ENCODE measurements around the gene RPL21. TPM values are rescaled to one million over a fixed set of nuclear protein-coding genes. Genes with fewer than 3 reads are reported as not detected.
"Not testable (repeated sequence)": the region's sequence is repeated elsewhere in the genome, so short reads cannot be mapped to it uniquely, and the experiment has no call there.

RPL21 gene
- 406 and 862 TPM in 2 replicates for total RNA-seq

DNA sequence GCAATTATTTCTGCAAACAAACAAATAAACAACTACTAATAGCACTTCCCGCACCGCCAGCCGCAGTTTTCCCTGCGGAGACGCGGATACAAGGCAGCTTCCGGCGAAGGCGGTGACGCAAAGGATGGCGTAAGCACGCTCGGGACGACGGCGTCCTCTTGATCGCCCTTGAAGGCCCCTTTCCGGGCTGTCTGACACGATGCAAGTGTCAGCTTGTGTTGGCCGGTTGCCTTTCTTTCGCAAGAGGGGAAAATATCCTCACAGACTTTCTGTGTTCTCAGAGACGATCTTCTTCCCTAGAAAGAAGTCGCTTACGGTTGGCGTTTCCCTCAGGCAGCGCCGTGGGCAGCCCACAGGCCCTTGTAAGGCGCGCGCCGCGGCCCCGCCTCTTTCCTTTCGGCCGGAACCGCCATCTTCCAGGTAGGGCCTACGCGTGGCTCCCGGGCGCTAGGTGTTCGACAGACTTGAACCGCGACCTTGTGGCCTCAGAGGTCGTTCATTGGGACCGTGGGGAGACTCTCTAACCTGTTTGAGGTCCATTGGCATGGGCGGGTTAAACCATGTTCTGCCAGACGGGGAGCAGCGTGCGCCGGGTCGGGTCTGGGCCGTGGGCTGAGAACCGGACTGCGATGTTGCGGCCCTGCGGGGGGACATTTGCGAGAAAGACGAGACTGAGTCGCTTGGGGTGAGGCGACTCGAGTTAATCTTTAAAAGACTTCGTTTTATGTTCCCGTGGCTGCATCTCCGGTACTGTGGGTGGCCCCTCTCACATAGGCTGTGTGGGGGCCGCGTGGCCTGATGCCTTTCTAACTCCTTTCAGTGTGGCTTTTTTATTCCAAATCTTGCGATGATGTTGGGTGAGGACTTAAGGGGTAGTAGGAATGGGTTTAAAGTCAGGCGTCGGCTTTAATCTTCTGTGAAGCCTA, at the start of gene RPL21:
Gene RPL21, plus strand, starts transcription at position 393 of the 926 bp plus-strand sequence. CDS start 2,219 bp downstream, outside the sequence.
- peak; percentile 91 for DNase-seq (ENCODE audit: extremely low read depth, low read depth, low spot score)

DNA sequence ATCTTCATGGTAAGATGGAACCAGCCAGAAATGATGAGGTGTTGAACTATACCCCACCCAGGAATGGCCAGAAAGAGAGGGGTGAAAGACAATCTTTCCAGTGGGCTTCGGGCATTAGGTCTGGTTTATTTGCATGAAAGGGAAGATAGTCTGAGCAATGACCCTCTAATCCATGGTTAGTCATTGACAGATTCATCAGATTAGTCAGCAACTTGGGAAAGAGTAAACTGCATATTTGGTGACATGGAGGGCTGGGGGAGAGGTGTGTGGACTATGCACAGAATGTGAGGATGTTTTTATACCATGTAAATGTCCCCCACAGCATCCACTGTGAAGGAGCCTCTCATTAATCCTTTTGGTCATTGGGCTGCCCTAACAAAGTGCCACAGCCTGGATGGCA, 49.7 kb upstream of the RPL21 start:
- no peak for DNase-seq (ENCODE audit: extremely low read depth, low read depth, low spot score)

DNA sequence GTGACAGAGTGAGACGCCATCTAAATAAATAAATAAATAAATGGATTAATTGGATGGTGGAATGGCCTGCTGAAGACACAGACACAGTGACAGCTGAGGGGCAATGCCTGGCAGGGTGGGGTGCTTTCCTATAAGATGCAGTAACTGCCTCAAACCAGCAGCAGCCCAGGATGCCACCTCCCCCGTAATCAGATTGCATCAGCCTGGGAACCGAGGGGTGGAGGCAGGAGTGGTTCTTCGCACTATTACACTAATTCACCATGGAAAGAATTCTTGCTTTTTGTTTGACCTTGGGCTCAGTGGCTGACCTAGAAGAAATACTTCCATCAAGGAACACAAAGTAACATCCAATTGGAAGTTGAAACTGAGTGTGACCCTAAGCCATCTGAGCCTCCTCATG, 48.2 kb upstream of the RPL21 start:
- no peak for DNase-seq (ENCODE audit: extremely low read depth, low read depth, low spot score)

DNA sequence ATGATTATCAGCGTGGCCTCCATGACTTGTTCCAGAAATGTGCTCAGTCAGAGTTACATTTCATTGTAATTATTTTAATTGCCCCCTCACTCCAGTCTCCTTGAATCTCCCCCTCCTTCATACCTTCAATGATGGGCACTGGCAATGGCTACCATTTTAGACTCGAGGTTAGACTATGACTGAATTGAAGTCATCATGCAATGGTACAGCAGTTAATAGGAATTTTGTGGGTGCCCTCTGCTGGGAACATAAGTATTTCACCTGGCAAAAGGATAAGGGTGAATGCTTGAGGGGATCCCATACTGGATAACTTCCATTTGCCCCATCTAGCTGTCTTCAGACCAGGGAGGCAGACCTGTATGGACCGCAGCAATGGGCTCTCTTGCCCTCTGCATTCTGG, 47.5 kb upstream of the RPL21 start:
- no peak for DNase-seq (ENCODE audit: extremely low read depth, low read depth, low spot score)

DNA sequence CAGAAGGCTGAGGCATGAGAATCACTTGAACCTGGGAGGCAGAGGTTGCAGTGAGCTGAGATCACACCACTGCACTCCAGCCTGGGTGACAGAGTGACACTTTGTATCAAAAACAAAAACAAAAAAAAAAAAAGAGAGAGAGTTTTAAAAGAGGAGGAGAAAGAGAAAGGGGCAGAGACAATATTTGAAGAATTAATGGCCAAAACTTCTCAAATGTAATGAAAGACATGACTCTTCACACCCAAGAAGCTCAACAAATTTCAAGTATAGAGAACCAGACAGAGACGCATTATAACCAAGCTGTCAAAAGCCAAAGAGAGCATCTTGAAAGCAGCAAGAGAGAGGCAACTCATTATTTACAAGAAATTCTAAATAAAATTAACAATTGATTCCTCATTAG, 42.8 kb upstream of the RPL21 start:
- DNase-seq (ENCODE audit: extremely low read depth, low read depth, low spot score): no peak

DNA sequence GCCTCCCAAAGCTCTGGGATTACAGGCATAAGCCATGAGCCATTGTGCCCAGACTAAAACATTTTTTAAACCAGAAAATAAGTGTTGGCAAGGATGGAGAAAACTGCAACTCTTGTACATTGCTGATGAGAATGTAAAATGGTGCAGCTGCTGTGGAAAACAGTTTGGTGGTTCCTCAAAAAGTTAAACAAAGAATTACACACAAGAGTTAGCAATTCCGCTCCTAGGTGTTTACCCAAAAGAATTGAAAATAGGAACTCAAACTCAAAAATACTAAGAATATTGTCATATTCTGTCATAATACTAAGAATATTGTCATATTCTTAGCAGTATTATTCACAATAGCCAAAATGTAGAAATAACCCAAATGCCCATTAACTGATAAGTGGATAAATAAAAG, 40.1 kb upstream of the RPL21 start:
- no peak for DNase-seq (ENCODE audit: extremely low read depth, low read depth, low spot score)

DNA sequence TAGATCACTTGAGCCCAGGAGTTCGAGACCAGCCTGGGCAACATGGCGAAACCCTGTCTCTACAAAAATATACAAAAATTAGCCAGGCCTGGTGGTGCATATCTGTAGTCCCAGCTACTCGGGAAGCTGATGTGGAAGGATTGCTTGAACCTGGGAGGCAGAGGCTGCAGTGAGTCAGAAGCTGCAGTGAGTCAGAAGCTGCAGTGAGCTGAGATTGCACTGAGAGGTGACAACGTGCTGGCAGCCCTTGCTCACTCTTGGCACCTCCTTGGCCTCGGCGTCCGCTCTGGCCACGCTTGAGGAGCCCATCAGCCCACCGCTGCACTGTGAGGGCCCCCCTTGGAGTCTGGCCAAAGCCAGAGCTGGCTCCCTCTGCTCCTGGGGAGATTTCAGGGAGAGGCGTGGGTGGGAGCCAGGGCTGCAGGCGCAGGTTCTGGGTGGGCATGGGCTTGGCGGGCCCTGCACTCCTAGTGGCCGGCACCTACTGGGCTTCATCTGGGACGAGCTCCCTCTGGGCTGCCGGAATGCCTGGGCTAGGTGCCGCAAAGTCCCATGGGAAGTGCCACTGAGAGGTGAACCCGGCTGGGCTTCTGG, 39.5 kb upstream of the RPL21 start:
- DNase-seq (ENCODE audit: extremely low read depth, low read depth, low spot score): no peak

DNA sequence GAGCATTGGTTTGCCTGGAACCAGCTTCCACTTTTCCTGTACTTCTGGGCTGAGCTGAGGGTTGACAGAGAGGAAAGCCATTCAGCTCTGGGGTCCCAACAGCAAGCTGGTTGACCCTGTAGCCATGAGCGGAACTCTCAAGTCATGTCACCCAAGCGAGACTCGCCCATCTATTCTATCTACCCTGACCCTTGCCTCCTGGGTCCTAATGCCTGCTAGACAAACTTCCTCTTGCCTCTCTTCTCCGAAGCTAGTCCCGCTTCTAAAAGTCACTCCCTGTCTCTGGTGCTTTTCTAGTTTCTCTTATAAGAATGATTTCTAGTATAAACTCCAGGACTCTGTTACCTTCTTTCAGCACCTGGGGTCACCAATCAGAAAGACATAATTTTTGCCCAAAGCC, 38.0 kb upstream of the RPL21 start:
- not testable (repeated sequence) for DNase-seq (ENCODE audit: extremely low read depth, low read depth, low spot score)

DNA sequence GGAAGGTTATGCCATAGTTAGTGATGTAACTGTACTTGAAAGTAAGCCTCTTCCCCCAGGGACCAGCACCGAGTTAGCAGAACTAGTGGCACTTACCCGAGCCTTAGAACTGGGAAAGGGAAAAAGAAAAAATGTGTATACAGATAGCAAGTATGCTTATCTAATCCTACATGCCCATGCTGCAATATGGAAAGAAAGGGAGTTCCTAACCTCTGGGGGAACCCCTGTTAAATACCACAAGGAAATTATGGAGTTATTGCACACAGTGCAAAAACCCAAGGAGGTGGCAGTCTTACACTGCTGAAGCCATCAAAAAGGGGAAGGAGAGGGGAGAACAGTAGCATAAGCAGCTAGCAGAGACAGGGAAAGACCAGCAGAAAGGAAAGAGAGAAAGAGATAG, 33.6 kb upstream of the RPL21 start:
- not testable (repeated sequence) for DNase-seq (ENCODE audit: extremely low read depth, low read depth, low spot score)

DNA sequence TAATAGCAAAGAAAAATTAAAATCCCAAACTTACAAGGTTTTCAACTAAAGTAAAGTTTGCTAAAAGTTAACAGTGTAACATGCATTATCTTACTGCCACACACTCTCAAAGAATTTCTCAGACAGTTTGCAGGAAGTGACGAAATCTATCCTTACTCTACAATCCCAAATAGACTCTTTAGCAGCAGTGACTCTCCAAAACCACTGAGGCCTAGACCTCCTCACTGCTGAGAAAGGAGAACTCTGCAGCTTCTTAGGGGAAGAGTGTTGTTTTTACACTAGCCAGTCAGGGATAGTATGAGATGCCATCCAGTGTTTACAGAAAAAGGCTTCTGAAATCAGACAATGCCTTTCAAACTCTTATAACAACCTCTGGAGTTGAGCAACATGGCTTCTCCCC, 32.5 kb upstream of the RPL21 start:
- not testable (repeated sequence) for DNase-seq (ENCODE audit: extremely low read depth, low read depth, low spot score)

DNA sequence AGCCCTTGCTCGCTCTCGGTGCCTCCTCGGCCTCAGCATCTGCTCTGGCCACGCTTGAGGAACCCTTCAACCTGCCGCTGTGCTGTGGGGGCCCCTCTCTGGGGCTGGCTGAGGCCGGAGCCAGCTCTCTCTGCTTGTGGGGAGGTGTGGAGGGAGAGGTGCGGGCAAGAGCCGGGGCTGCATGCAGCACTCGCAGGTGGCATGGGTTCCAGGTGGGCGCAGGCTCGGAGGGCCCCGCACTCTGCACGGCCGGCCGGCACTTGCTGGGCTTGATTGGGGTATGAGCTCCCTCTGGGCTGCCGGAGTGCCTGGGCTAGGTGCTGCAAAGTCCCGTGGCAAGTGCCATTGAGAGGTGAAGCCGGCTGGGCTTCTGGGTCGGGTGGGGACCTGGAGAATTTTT, 31.7 kb upstream of the RPL21 start:
- DNase-seq (ENCODE audit: extremely low read depth, low read depth, low spot score): no peak

DNA sequence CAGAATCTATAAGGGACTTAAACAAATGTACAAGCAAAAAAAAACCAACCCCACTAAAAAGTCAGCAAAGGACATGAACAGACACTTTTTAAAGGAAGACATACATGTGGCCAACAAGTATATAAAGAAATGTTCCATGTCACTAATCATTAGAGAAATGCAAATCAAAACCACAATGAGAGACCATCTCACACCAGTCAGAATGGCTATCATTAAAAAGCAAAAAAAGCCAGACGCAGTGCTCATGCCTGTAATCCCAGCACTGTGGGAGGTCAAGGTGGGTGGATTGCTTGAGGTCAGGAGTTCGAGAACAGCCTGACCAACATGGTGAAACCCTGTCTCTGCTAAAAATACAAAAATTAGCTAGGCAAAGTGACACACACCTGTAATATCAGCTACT, 29.3 kb upstream of the RPL21 start:
- not testable (repeated sequence) for DNase-seq (ENCODE audit: extremely low read depth, low read depth, low spot score)

DNA sequence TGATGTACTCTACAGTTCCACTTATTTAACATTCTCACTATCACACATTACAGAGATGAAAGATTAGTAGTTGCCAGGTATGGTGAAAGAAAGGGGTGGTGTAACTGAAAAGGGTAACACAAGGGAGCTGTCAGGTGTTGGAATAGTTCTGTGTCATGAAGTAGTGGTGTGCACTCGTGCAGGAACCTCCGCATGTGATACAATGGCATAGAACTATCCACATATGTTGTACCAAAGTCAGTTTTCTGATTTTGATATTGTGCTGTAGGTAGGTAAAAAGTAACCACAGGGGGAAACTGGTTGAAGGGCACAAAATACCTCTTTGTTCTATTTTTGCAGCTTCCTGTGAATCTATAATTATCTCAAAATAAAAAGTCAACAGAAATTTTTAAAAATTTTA, 24.4 kb upstream of the RPL21 start:
- DNase-seq (ENCODE audit: extremely low read depth, low read depth, low spot score): no peak

DNA sequence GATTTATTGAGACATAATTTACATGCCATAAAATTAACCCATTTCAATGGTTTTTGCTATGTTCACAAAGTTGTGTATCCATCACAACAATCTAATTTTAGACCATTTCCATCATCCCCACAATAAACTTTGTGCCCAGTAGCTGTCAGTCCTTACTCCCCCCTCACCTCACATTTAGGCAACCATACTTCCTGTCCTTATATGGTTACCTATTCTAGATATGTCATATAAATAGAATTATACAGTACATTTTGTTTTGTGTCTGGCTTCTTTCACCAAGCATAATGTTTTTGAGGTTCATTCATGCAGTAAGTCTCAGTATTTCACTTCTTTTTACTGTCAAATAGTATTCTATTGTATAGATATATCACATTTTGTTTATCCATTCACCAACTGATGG, 23.2 kb upstream of the RPL21 start:
- no peak for DNase-seq (ENCODE audit: extremely low read depth, low read depth, low spot score)

DNA sequence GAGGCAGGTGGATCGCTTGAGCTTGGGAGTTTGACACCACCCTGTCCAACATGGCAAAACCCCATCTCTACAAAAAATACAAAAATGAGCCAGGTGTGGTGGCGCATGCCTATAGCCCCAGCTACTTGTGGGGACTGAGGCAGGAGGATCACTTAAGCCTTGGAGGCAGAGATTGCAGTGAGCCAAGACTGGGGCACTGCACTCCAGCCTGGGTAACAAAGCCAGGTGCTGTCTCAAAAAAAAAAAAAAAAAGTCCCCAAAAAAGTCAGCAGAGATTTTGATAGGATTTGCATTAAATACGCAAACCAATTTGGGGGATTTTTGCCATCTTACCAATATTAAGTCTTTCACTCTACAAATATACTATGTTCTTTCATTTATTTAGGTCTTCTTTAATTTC, 21.7 kb upstream of the RPL21 start:
- DNase-seq (ENCODE audit: extremely low read depth, low read depth, low spot score): no peak

DNA sequence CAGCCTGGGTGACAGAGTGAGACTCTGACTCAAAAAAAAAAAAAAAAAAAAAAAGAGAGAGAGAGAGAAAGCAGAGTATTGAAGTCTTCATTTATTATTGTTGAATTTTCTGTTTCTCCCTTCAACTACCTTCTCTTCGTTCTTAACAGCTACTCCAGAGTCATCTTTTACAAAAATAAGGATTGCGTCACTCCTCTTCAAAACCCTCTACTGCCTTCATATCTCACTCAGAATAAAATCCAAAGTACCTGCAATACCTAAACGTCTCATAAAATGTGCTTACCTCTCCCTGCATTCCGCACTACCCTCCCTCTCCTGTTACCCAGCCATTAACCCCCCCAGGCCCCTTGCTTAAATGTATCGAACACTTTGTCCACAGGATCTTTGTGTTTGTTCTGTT, 17.4 kb upstream of the RPL21 start:
- no peak for DNase-seq (ENCODE audit: extremely low read depth, low read depth, low spot score)

DNA sequence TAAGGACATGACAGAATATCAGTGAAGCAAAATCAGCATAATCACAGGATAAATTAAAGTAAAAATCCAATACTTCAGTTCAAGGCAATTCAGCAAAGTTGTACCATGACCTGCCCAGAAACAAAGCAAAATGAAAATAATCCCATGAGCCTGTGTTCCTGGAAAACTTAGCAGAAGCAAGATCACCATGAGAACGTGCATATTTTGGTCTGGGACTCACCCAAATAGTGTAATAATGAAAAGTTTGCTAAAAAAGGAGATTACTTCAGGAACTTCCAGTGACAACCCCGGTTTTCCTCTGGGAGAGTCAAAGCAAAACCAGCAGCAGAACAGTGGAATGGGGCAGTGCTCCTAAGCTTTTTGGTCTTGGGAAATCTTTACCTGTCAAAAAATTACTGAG, 14.9 kb upstream of the RPL21 start:
- no peak for DNase-seq (ENCODE audit: extremely low read depth, low read depth, low spot score)

DNA sequence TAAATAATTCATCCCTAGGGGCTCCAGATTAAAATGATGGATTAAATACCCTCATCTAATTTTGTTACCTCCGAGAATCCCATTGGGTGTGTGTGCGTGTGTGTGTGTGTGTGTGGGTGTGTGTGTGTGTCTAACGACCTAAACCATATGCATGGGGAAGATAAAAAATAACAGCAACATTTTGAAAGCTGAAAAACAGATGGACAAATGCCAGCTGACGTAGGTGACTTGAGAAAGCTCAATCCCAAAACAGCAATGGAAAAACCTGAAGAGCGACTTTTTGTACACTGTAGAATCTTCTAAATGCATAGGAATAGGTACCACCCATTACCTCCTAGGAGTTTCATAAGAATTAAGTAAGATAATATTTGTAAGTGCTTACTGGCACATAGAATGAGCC, 8.7 kb upstream of the RPL21 start:
- DNase-seq (ENCODE audit: extremely low read depth, low read depth, low spot score): no peak

DNA sequence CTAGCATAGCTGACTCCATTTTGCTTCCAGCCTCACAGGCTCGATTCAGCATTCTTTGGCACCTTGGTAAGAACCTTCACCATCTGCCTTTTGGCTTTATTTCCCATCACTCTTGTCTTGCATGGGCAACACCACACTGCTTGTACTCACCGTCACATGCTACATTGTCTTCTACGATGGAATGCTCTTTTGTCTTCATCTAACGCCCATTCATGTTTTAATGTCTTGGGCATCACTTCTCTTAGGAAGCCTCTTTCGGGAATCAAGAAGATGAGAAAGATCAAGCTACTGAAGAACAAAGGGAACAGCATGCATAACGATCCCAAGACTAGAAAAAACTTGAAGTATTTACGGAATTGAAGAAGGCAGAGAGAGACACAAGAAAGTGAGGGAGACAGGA, 5.7 kb upstream of the RPL21 start:
- no peak for DNase-seq (ENCODE audit: extremely low read depth, low read depth, low spot score)

DNA sequence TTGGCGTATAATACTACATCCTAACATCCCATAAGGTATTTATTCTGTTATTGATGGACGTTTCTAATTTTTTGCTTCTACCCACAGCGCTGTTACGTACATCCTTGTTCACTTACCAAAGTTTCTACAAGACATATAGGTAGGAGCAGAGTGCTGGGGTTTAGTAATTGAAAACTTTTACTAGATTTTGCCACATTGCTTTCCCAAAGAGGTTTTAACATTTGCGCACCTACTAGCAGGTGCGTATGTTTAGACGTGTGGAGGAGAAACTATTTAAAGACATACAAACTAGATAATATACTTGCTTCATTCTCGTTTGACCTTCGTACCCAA, 559 bp upstream of the RPL21 start:
- DNase-seq (ENCODE audit: extremely low read depth, low read depth, low spot score): no peak

DNA sequence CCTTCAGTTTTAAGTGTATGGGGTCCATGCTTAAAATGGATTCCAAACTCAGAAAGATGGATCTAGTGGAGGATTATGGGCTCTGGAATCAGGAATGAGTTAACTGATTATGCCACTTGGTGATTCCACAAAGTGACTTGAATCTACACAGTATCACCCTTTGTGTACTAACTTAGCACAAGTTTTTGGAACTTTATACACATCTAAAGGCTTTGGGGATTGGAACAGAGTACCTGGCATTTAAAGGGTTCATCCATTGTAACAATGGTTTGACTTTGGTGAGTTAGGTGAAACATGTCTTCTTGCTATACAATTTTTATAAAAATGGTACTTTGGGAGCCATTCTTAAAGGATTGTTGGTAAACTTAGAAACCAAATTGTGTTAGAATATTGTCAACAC, 1.1 kb downstream of the RPL21 start:
- DNase-seq (ENCODE audit: extremely low read depth, low read depth, low spot score): no peak

DNA sequence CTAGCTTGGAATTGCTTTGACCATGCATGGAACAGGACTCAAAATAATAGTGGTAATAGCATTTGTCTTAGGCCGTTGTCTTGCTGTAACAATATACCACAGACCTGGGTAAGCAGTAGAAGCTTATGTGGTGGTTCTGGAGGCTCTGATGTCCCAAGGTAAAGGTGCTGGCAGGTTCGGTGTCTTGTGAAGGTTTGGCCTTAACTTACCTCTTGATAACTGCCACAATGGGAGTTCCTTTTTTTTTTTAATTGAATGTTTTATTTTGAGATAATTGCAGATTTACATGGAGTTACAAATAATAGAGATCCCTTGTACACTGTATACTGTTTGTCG, 5.8 kb downstream of the RPL21 start:
- DNase-seq (ENCODE audit: extremely low read depth, low read depth, low spot score): no peak
